GM23338 (cell line): ENCODE results near the gene ALKBH4. TPM values are rescaled to one million over a fixed set of nuclear protein-coding genes. Genes with fewer than 3 reads are reported as not detected.

Experiments used
- ATAC-seq: fragments of 200-7000 bp; cut with Tn5 transposase; 3 replicates; pipeline ENCODE4 v1.9.1; 2020
- DNase-seq: peaks from one replicate; pipeline ENCODE4 v3.0.0-alpha.2; 2015; ENCODE audit warnings: low spot score
- H2AFZ ChIP-seq: fragments of 200-600 bp; sonication (generic); 2 replicates; pipeline ENCODE4 v1.8.0; 2016; ENCODE audit warnings: antibody characterized with exemption, mild to moderate bottlenecking, moderate library complexity
- H3F3A ChIP-seq: fragments of 200-600 bp; sonication (generic); replicated peaks from 2 replicates; pipeline ENCODE4 v1.8.0; 2017; ENCODE audit warnings: antibody characterized with exemption, mixed run types, low read depth
- H3K27ac ChIP-seq: fragments of 200-600 bp; sonication (generic); 2 replicates; pipeline ENCODE4 v1.6.1; 2016; ENCODE audit warnings: low read depth
- H3K27me3 ChIP-seq: fragments of 200-600 bp; sonication (generic); 2 replicates; pipeline ENCODE4 v1.8.0; 2016; ENCODE audit warnings: mild to moderate bottlenecking, mixed run types, moderate library complexity; ENCODE audit not compliant: insufficient read depth
- H3K36me3 ChIP-seq: fragments of 200-600 bp; sonication (generic); 2 replicates; pipeline ENCODE4 v1.8.0; 2016; ENCODE audit warnings: mild to moderate bottlenecking; ENCODE audit not compliant: insufficient read depth
- H3K4me1 ChIP-seq: fragments of 200-600 bp; sonication (generic); 2 replicates; pipeline ENCODE4 v1.8.0; 2016; ENCODE audit warnings: mild to moderate bottlenecking, moderate library complexity; ENCODE audit not compliant: insufficient read depth
- H3K4me2 ChIP-seq: fragments of 200-600 bp; sonication (generic); 2 replicates; pipeline ENCODE4 v1.7.1; 2017; ENCODE audit warnings: mixed run types
- H3K4me3 ChIP-seq: fragments of 200-600 bp; sonication (generic); 2 replicates; pipeline ENCODE4 v1.6.1; 2016; ENCODE audit warnings: mixed run types
- H3K79me2 ChIP-seq: fragments of 200-600 bp; sonication (generic); replicated peaks from 2 replicates; pipeline ENCODE4 v1.8.0; 2017; ENCODE audit warnings: mild to moderate bottlenecking; ENCODE audit not compliant: insufficient read depth
- H3K9me2 ChIP-seq: fragments of 200-600 bp; sonication (generic); 2 replicates; pipeline ENCODE4 v1.8.0; 2017; ENCODE audit not compliant: insufficient read depth
- H4K20me1 ChIP-seq: fragments of 200-600 bp; sonication (generic); replicated peaks from 2 replicates; pipeline ENCODE4 v1.8.0; 2017; ENCODE audit warnings: mild to moderate bottlenecking; ENCODE audit not compliant: insufficient read depth
- H3K27ac Mint-ChIP-seq: 2 replicates; pipeline ENCODE4 v1.8.0; 2020; ENCODE audit warnings: inconsistent platforms, mild to moderate bottlenecking, moderate library complexity, mixed read lengths
- H3K27me3 Mint-ChIP-seq: 3 replicates; pipeline ENCODE4 v1.8.0; 2022; ENCODE audit warnings: low read depth, mild to moderate bottlenecking, moderate library complexity, mixed read lengths, inconsistent platforms; ENCODE audit not compliant: insufficient read depth, poor library complexity
- H3K36me3 Mint-ChIP-seq: 3 replicates; pipeline ENCODE4 v1.8.0; 2021; ENCODE audit warnings: low read depth, mild to moderate bottlenecking, inconsistent platforms, moderate library complexity, mixed read lengths
- H3K4me1 Mint-ChIP-seq: 3 replicates; pipeline ENCODE4 v1.8.0; 2020; ENCODE audit warnings: mild to moderate bottlenecking, inconsistent platforms, mixed read lengths
- H3K4me3 Mint-ChIP-seq: 3 replicates; pipeline ENCODE4 v1.8.0; 2021; ENCODE audit warnings: moderate library complexity, mild to moderate bottlenecking, inconsistent platforms, mixed read lengths
- H3K9me3 Mint-ChIP-seq: 3 replicates; pipeline ENCODE4 v1.8.0; 2020; ENCODE audit warnings: moderate library complexity, mild to moderate bottlenecking, inconsistent platforms, mixed read lengths
- CREB1 ChIP-seq: fragments of 250-450 bp; sonication (Bioruptor Pico); IDR thresholded peaks from 2 replicates; pipeline ENCODE4 v1.5.0; 2020; ENCODE audit warnings: low read depth, mild to moderate bottlenecking, moderate library complexity
- EZH2 ChIP-seq: fragments of 200-600 bp; sonication (generic); IDR thresholded peaks from one replicate; pipeline ENCODE4 v1.8.0; 2017; ENCODE audit warnings: antibody characterized with exemption, mild to moderate bottlenecking, low read depth; ENCODE audit not compliant: unreplicated experiment
- EZH2phosphoT487 ChIP-seq: fragments of 200-600 bp; sonication (generic); IDR thresholded peaks from one replicate; pipeline ENCODE4 v1.8.1; 2018; ENCODE audit warnings: antibody characterized with exemption; ENCODE audit not compliant: unreplicated experiment
- JUNB ChIP-seq: IDR thresholded peaks from one replicate; pipeline ENCODE4 v1.6.1; 2016; ENCODE audit warnings: antibody characterized with exemption; ENCODE audit not compliant: unreplicated experiment
- NANOG ChIP-seq: IDR thresholded peaks from 2 replicates; pipeline ENCODE4 v1.6.1; 2016; ENCODE audit warnings: antibody characterized with exemption, borderline replicate concordance
- POLR2AphosphoS5 ChIP-seq: IDR thresholded peaks from 2 replicates; pipeline ENCODE4 v1.6.1; 2016; ENCODE audit warnings: antibody characterized with exemption, low read depth
- STAT1 ChIP-seq: IDR thresholded peaks from one replicate; pipeline ENCODE4 v1.6.1; 2016; ENCODE audit warnings: antibody characterized with exemption; ENCODE audit not compliant: unreplicated experiment
- ZNF114 ChIP-seq: fragments of 250-450 bp; sonication (Bioruptor Pico); IDR thresholded peaks from 2 replicates; pipeline ENCODE4 v1.5.0; 2020; ENCODE audit warnings: mild to moderate bottlenecking, moderate library complexity
- ZNF331 ChIP-seq: fragments of 250-450 bp; sonication (Bioruptor Pico); IDR thresholded peaks from 2 replicates; pipeline ENCODE4 v1.5.0; 2020; ENCODE audit warnings: low read depth, mild to moderate bottlenecking, moderate library complexity
- polyA plus RNA-seq: library from polyadenylated mRNA; unstranded; fragments of >200 nt; fragmentation: Nextera tagmentation; extraction: Ambion mirVana; gene quantifications from 2 replicates; pipeline ENCODE4 v1.2.1, GENCODE V29; 2016
- total RNA-seq: library from RNA; depleted of rRNA; stranded (reverse); fragments of >200 nt; shearing (Covaris generic); gene quantifications from 2 replicates; pipeline ENCODE4 v1.2.3, GENCODE V29; 2014
- TF ChIP-seq, protein P1 (sequence below): IDR thresholded peaks from 2 replicates; pipeline ENCODE4 v1.6.1; 2016; ENCODE audit warnings: antibody characterized with exemption
- TF ChIP-seq, protein P2 (sequence below): fragments of 250-450 bp; sonication (Bioruptor Pico); IDR thresholded peaks from 2 replicates; pipeline ENCODE4 v1.5.0; 2020; ENCODE audit warnings: mild to moderate bottlenecking, moderate library complexity
- TF ChIP-seq, protein P3 (sequence below), 2 experiments: fragments of 200-600 bp in 1 of 2; sonication (generic) in 1 of 2; conservative IDR thresholded peaks; 2 replicates each; pipeline versions ENCODE4 v1.5.1 to v1.6.1; 2016 to 2017; ENCODE audit warnings: antibody characterized with exemption in 2 of 2, low read depth in 2 of 2, mild to moderate bottlenecking in 2 of 2, moderate library complexity in 1 of 2
- TF ChIP-seq, protein P4 (sequence below): IDR thresholded peaks from one replicate; pipeline ENCODE4 v1.6.1; 2018; ENCODE audit warnings: antibody characterized with exemption; ENCODE audit not compliant: unreplicated experiment

Gene ALKBH4
- total and polyA plus RNA-seq, 2 experiments from 2014 or later, result 17.7 to 45.0 TPM

DNA sequence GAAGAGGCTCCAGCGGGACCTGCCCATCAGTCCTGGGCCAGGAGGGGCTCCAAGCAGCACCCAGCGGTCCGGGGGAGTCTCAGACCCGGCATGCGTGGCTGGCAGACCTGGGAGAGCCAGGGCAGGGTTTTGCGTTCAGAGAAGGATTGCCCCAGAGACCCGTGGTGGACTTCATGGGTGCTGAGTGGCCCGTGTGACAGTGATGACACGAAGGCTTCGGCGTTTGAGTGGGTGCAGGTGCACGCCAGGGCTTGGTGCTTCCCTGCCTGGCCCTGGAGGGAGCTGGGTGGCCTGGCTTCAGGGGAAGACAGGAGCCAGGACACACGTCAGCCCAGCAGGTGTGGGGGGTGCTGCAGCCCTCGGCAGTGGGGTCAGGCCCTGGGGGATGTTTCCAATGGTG lies 17.4 kb downstream of the ALKBH4 start:
- Histone ChIP-seq H3K4me1 (peaks cover 2% of the 10 kb centered on the region; the same call in 1 of the 2 replicates), H2AFZ (no peak overlapping the region), H3K9me2 (no peaks in the 10 kb centered on the region), H3K79me2 (no peaks in the 10 kb centered on the region), H3F3A (0 out of 2 replicates have a peak, but pooled peaks cover 4% of the 10 kb centered on the region), H3K36me3 (no peaks in the 10 kb centered on the region), H3K4me2 (no peak overlapping the region), H3K27ac (no peak overlapping the region), H4K20me1 (no peaks in the 10 kb centered on the region; the same call in 1 of the 2 replicates), H3K27me3 (no peaks in the 10 kb centered on the region), H3K4me3 (no peak overlapping the region)
- H3K4me1 Mint-ChIP-seq, result peaks cover 4% of the 10 kb centered on the region; the same call in 1 of the 3 replicates
- ATAC-seq, result no peak
- peaks cover 8% of the 10 kb centered on the region; the same call in 2 of the 3 replicates for H3K36me3 Mint-ChIP-seq
- no peak for DNase-seq
- H3K27me3 Mint-ChIP-seq, result peaks cover 2% of the 10 kb centered on the region
- H3K4me3 Mint-ChIP-seq, result no peak overlapping the region
- H3K27ac Mint-ChIP-seq, result no peak overlapping the region
- TF ChIP-seq STAT1 (no peak), EZH2 (no peak), JUNB (no peak), NANOG (no peak), POLR2AphosphoS5 (no peak), CREB1 (CRISPR knock-in tag) (no peak), ZNF331 (CRISPR knock-in tag) (no peak), EZH2phosphoT487 (no peak), ZNF114 (no peak)
- TF ChIP-seq, protein P1, sequence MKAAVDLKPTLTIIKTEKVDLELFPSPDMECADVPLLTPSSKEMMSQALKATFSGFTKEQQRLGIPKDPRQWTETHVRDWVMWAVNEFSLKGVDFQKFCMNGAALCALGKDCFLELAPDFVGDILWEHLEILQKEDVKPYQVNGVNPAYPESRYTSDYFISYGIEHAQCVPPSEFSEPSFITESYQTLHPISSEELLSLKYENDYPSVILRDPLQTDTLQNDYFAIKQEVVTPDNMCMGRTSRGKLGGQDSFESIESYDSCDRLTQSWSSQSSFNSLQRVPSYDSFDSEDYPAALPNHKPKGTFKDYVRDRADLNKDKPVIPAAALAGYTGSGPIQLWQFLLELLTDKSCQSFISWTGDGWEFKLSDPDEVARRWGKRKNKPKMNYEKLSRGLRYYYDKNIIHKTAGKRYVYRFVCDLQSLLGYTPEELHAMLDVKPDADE, result no peak
- TF ChIP-seq, protein P2, sequence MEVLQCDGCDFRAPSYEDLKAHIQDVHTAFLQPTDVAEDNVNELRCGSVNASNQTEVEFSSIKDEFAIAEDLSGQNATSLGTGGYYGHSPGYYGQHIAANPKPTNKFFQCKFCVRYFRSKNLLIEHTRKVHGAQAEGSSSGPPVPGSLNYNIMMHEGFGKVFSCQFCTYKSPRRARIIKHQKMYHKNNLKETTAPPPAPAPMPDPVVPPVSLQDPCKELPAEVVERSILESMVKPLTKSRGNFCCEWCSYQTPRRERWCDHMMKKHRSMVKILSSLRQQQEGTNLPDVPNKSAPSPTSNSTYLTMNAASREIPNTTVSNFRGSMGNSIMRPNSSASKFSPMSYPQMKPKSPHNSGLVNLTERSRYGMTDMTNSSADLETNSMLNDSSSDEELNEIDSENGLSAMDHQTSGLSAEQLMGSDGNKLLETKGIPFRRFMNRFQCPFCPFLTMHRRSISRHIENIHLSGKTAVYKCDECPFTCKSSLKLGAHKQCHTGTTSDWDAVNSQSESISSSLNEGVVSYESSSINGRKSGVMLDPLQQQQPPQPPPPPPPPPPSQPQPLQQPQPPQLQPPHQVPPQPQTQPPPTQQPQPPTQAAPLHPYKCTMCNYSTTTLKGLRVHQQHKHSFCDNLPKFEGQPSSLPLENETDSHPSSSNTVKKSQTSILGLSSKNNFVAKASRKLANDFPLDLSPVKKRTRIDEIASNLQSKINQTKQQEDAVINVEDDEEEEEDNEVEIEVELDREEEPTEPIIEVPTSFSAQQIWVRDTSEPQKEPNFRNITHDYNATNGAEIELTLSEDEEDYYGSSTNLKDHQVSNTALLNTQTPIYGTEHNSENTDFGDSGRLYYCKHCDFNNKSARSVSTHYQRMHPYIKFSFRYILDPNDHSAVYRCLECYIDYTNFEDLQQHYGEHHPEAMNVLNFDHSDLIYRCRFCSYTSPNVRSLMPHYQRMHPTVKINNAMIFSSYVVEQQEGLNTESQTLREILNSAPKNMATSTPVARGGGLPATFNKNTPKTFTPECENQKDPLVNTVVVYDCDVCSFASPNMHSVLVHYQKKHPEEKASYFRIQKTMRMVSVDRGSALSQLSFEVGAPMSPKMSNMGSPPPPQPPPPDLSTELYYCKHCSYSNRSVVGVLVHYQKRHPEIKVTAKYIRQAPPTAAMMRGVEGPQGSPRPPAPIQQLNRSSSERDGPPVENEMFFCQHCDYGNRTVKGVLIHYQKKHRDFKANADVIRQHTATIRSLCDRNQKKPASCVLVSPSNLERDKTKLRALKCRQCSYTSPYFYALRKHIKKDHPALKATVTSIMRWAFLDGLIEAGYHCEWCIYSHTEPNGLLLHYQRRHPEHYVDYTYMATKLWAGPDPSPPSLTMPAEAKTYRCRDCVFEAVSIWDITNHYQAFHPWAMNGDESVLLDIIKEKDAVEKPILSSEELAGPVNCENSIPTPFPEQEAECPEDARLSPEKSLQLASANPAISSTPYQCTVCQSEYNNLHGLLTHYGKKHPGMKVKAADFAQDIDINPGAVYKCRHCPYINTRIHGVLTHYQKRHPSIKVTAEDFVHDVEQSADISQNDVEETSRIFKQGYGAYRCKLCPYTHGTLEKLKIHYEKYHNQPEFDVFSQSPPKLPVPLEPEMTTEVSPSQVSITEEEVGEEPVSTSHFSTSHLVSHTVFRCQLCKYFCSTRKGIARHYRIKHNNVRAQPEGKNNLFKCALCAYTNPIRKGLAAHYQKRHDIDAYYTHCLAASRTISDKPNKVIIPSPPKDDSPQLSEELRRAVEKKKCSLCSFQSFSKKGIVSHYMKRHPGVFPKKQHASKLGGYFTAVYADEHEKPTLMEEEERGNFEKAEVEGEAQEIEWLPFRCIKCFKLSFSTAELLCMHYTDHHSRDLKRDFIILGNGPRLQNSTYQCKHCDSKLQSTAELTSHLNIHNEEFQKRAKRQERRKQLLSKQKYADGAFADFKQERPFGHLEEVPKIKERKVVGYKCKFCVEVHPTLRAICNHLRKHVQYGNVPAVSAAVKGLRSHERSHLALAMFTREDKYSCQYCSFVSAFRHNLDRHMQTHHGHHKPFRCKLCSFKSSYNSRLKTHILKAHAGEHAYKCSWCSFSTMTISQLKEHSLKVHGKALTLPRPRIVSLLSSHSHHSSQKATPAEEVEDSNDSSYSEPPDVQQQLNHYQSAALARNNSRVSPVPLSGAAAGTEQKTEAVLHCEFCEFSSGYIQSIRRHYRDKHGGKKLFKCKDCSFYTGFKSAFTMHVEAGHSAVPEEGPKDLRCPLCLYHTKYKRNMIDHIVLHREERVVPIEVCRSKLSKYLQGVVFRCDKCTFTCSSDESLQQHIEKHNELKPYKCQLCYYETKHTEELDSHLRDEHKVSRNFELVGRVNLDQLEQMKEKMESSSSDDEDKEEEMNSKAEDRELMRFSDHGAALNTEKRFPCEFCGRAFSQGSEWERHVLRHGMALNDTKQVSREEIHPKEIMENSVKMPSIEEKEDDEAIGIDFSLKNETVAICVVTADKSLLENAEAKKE (CRISPR knock-in tag), result no peak
- TF ChIP-seq, protein P3, sequence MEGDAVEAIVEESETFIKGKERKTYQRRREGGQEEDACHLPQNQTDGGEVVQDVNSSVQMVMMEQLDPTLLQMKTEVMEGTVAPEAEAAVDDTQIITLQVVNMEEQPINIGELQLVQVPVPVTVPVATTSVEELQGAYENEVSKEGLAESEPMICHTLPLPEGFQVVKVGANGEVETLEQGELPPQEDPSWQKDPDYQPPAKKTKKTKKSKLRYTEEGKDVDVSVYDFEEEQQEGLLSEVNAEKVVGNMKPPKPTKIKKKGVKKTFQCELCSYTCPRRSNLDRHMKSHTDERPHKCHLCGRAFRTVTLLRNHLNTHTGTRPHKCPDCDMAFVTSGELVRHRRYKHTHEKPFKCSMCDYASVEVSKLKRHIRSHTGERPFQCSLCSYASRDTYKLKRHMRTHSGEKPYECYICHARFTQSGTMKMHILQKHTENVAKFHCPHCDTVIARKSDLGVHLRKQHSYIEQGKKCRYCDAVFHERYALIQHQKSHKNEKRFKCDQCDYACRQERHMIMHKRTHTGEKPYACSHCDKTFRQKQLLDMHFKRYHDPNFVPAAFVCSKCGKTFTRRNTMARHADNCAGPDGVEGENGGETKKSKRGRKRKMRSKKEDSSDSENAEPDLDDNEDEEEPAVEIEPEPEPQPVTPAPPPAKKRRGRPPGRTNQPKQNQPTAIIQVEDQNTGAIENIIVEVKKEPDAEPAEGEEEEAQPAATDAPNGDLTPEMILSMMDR (conservative IDR thresholded peaks at IDR 0.05; ENCODE audit: low read depth in 2 of 2), result no peak
- TF ChIP-seq, protein P4, sequence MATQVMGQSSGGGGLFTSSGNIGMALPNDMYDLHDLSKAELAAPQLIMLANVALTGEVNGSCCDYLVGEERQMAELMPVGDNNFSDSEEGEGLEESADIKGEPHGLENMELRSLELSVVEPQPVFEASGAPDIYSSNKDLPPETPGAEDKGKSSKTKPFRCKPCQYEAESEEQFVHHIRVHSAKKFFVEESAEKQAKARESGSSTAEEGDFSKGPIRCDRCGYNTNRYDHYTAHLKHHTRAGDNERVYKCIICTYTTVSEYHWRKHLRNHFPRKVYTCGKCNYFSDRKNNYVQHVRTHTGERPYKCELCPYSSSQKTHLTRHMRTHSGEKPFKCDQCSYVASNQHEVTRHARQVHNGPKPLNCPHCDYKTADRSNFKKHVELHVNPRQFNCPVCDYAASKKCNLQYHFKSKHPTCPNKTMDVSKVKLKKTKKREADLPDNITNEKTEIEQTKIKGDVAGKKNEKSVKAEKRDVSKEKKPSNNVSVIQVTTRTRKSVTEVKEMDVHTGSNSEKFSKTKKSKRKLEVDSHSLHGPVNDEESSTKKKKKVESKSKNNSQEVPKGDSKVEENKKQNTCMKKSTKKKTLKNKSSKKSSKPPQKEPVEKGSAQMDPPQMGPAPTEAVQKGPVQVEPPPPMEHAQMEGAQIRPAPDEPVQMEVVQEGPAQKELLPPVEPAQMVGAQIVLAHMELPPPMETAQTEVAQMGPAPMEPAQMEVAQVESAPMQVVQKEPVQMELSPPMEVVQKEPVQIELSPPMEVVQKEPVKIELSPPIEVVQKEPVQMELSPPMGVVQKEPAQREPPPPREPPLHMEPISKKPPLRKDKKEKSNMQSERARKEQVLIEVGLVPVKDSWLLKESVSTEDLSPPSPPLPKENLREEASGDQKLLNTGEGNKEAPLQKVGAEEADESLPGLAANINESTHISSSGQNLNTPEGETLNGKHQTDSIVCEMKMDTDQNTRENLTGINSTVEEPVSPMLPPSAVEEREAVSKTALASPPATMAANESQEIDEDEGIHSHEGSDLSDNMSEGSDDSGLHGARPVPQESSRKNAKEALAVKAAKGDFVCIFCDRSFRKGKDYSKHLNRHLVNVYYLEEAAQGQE, result no peak
- no peaks in the 10 kb centered on the region for H3K9me3 Mint-ChIP-seq
